ENCODE measurements around the gene GPC6. TPM values are rescaled to one million over a fixed set of nuclear protein-coding genes. Genes with fewer than 3 reads are reported as not detected.

GPC6 gene
- total and polyA plus RNA-seq, 9 of the 15 experiments (the other 6 are each of a cell fraction or from before 2014, with no cell fraction given), result under 0.01 to 0.20 (median 0.01) TPM; not detected in 4

GRCh38 chr13:93361703-93362102 lies 135.1 kb downstream of the GPC6 start (continued):
- TF ChIP-seq THAP12 (CRISPR knock-in tag; IDR thresholded peaks at IDR 0.05), result no peak
- no peak for TF ChIP-seq CAMTA2 (CRISPR knock-in tag; conservative IDR thresholded peaks at IDR 0.05)
- no peak for TF ChIP-seq LCOR (CRISPR knock-in tag; IDR thresholded peaks at IDR 0.05)
- TF ChIP-seq ZBTB7A (IDR thresholded peaks at IDR 0.05; ENCODE audit: borderline replicate concordance, control insufficient read depth, low read depth, low read length), result no peak
- TF ChIP-seq HMGXB4 (CRISPR knock-in tag; IDR thresholded peaks at IDR 0.05), result no peak
- no peak for TF ChIP-seq SREBF2 (CRISPR knock-in tag; IDR thresholded peaks at IDR 0.05)
- no peak for TF ChIP-seq ZBTB49 (CRISPR knock-in tag; IDR thresholded peaks at IDR 0.05; ENCODE audit: borderline replicate concordance)
- no peak for TF ChIP-seq ATF4 (CRISPR knock-in tag; IDR thresholded peaks at IDR 0.05)
- TF ChIP-seq HMBOX1 (IDR thresholded peaks at IDR 0.05), result no peak
